MM.1S (cell line): ENCODE results near the gene RELN.

ENCODE experiments used
- CTCF ChIP-seq: fragments of 300-600 bp; sonication (generic); IDR thresholded peaks from 2 replicates; pipeline ENCODE4 v1.5.1; 2016; ENCODE audit warnings: antibody characterized with exemption, low read length, mixed read lengths
- EZH2 ChIP-seq: fragments of 300-600 bp; sonication (generic); optimal IDR thresholded peaks from 2 replicates; pipeline ENCODE3; 2017; ENCODE audit warnings: low read depth, mild to moderate bottlenecking, antibody characterized with exemption, low read length, mixed read lengths

GRCh38 chr7:103551016-103551415, 438.4 kb downstream of the RELN start:
- no peak for TF ChIP-seq CTCF
- no peak for TF ChIP-seq EZH2
